Mesothelial cell of epicardium (in vitro differentiated cells): ENCODE data around the gene VKORC1. TPM values are rescaled to one million over a fixed set of nuclear protein-coding genes. Genes with fewer than 3 reads are reported as not detected.

Experiments
- DNase-seq, 2 experiments: peaks; one replicate each; pipeline ENCODE4 v3.0.0; 2021; ENCODE audit warnings: low spot score in 2 of 2; ENCODE audit not compliant: unreplicated experiment in 2 of 2
- H3K27ac Mint-ChIP-seq: 2 replicates; pipeline ENCODE4 v1.8.0; 2021; ENCODE audit warnings: mixed read lengths
- H3K27me3 Mint-ChIP-seq: 2 replicates; pipeline ENCODE4 v1.8.0; 2021; ENCODE audit warnings: low read depth, mixed read lengths
- H3K36me3 Mint-ChIP-seq: 2 replicates; pipeline ENCODE4 v1.8.0; 2021; ENCODE audit warnings: mixed read lengths
- H3K4me1 Mint-ChIP-seq: 2 replicates; pipeline ENCODE4 v1.8.0; 2021; ENCODE audit warnings: mixed read lengths
- H3K4me3 Mint-ChIP-seq: 2 replicates; pipeline ENCODE4 v1.8.0; 2021; ENCODE audit warnings: mild to moderate bottlenecking, moderate library complexity, mixed read lengths
- H3K9me3 Mint-ChIP-seq: 2 replicates; pipeline ENCODE4 v1.8.0; 2021; ENCODE audit warnings: mixed read lengths
- total RNA-seq: library from RNA; stranded (reverse); gene quantifications from 3 replicates; pipeline ENCODE4 v1.2.1, GENCODE V29; 2021
- TF ChIP-seq, protein P1 (sequence below): fragments of 200-600 bp; sonication (generic); IDR thresholded peaks from one replicate; pipeline ENCODE4 v1.5.0; 2021; ENCODE audit warnings: antibody characterized with exemption; ENCODE audit not compliant: unreplicated experiment

Gene VKORC1
- total RNA-seq, 1 donor from 2014 or later = 53.7 TPM

DNA sequence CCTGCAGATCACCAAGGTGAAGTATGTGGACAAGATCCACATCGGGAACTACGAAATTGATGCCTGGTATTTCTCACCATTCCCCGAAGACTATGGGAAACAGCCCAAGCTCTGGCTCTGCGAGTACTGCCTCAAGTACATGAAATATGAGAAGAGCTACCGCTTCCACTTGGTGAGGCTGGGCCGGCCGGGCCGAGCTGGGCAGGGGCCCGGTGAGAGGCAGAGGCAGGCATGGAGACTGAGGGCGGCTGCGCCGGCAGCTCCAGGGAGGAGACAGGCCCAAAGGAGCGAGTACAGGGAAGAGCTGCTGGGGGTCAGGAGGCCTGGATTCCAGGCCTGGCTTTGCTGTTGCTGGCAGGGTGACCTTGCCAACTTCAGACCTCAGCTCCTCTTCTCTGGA is 32.6 kb upstream of the VKORC1 start:
- Mint-ChIP-seq H3K36me3 (peaks cover 19% of the 10 kb centered on the region), H3K27ac (no peak overlapping the region), H3K9me3 (no peaks in the 10 kb centered on the region), H3K4me3 (no peak overlapping the region), H3K27me3 (no peaks in the 10 kb centered on the region), H3K4me1 (peaks cover 20% of the 10 kb centered on the region)
- DNase-seq = no peak
- TF ChIP-seq, protein P1, sequence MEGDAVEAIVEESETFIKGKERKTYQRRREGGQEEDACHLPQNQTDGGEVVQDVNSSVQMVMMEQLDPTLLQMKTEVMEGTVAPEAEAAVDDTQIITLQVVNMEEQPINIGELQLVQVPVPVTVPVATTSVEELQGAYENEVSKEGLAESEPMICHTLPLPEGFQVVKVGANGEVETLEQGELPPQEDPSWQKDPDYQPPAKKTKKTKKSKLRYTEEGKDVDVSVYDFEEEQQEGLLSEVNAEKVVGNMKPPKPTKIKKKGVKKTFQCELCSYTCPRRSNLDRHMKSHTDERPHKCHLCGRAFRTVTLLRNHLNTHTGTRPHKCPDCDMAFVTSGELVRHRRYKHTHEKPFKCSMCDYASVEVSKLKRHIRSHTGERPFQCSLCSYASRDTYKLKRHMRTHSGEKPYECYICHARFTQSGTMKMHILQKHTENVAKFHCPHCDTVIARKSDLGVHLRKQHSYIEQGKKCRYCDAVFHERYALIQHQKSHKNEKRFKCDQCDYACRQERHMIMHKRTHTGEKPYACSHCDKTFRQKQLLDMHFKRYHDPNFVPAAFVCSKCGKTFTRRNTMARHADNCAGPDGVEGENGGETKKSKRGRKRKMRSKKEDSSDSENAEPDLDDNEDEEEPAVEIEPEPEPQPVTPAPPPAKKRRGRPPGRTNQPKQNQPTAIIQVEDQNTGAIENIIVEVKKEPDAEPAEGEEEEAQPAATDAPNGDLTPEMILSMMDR = no peak

DNA sequence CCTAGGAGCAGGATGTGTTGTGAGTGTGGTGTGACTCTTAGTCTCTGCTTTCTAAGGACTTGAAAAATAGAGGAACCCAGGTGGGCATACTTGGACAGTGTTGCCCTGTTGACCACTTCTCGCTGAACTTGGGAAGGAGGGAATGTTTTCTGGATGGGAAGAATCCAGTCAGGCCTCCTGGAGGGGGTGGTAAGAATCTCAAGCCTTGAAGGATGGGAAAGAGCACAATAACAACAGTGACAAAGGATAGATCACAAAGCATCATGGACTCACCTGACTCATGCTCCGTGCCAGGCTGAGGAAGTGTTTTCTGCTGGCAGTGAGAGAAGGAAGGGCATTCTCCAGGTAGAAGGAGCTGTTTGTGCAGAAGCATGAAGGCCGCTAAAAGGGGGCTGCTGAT is 31.2 kb upstream of the VKORC1 start:
- Mint-ChIP-seq H3K36me3 (peaks cover 17% of the 10 kb centered on the region), H3K9me3 (no peaks in the 10 kb centered on the region), H3K27me3 (no peaks in the 10 kb centered on the region), H3K4me1 (peaks cover 11% of the 10 kb centered on the region), H3K27ac (no peak overlapping the region), H3K4me3 (no peak overlapping the region)
- TF ChIP-seq, protein P1 = no peak
- no peak for DNase-seq

DNA sequence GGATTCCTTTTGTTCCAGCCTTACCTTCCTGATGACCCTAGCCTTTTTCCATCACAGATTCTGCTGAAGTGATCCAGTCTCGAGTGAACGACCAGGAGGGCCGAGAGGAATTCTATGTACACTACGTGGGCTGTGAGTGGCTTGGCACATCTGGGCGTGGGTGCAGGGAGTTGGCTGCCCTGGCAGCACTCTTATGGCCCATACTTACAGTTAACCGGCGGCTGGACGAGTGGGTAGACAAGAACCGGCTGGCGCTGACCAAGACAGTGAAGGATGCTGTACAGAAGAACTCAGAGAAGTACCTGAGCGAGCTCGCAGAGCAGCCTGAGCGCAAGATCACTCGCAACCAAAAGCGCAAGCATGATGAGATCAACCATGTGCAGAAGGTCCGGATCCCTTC is 25.5 kb upstream of the VKORC1 start:
- no peak for DNase-seq
- Mint-ChIP-seq H3K9me3 (no peaks in the 10 kb centered on the region), H3K36me3 (peaks cover 21% of the 10 kb centered on the region), H3K4me3 (no peak overlapping the region), H3K27me3 (no peaks in the 10 kb centered on the region), H3K4me1 (peaks cover 12% of the 10 kb centered on the region), H3K27ac (no peak overlapping the region)
- TF ChIP-seq, protein P1 = no peak

DNA sequence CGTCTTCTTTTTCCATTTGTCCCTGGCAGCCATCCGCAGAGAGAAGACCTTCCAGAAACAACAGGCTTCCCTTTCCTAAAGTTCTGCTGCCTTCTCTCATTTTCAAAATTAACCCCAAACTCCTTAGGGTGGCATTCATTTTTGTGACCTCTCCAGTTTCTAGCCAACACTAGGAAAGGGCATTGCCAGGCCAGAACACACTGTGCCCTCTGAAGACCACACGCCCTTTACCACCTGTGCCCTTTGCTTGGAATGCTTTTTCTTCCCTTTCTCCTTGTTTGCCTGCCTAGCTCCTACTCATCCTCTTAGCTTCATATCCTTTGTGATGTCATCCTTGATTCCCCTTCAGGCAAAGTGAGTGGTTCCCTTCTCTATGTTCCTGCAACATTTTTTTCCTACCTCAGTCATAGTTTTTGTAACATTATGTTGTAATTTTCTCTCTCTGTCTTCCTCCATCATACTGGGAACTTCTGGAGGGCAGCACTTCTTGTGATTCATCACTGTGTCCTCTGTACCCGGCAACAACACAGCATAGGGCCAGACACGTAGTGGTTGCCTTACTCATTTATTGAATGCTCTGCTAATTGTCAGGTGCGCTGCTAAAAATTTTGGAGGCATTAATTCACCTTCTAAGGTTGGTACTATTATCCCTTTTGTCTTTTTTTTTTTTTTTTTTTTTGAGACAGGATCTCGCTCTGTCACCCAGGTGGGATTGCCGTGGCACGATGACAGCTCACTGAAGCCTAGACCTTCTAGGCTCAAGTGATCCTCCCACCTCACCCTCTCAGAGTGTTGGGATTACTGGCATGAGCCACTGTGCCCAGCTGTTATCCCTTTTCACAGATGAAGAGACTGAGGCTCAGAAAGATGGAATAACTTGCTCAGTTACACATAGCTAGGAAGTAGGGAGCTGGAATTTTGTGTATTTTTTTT is 23.9 kb upstream of the VKORC1 start:
- Mint-ChIP-seq H3K27me3 (no peaks in the 10 kb centered on the region), H3K9me3 (no peaks in the 10 kb centered on the region), H3K36me3 (peaks cover 15% of the 10 kb centered on the region), H3K4me3 (peak overlapping the region; percentile 84), H3K27ac (peak overlapping the region; percentile 95), H3K4me1 (peaks cover 12% of the 10 kb centered on the region)
- DNase-seq = no peak
- TF ChIP-seq, protein P1 = no peak

DNA sequence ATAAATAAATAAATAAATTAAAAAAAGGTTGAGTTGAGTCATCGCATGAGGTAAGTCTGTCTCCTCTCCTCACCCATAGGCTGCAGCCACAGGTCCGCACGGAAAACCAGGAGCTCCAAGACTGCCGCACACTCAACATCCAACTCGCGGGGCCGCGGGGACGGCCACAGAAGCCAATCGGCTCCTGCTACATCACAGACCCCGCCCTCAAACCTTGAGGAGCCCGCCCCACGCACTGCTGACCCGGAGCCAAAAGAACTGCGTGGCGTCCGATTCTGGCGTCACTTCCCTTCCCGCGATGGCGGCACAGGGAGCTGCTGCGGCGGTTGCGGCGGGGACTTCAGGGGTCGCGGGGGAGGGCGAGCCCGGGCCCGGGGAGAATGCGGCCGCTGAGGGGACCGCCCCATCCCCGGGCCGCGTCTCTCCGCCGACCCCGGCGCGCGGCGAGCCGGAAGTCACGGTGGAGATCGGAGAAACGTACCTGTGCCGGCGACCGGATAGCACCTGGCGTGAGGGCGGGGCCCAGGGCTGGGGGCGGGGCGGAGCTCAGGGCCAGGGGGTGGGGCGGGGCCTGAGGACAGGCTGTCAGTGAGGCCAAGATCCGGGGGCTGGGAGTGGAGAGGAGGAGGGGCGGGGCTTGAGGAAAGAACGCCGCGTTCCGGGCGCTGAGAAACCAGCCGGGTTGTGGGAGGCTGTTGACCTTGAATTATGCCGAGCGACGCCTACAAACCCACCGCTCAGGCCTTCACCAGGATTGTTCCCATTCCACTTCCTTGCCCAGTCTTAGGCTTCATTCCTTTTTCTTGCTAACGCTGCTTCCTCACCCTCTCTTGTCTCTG is 23.0 kb upstream of the VKORC1 start, which contains the start of gene KAT8:
Gene KAT8, plus strand, starts transcription at position 281 of the 839 bp plus-strand sequence. Its CDS starts 18 bp downstream, at position 299.
- TF ChIP-seq, protein P1 = no peak
- no peaks in the 10 kb centered on the region for H3K27me3 Mint-ChIP-seq
- H3K36me3 Mint-ChIP-seq = peaks cover 16% of the 10 kb centered on the region
- peak within 1 kb of the TSS; percentile 95 for H3K27ac Mint-ChIP-seq
- H3K4me1 Mint-ChIP-seq = peaks cover 12% of the 10 kb centered on the region
- H3K9me3 Mint-ChIP-seq = no peaks in the 10 kb centered on the region
- peak within 1 kb of the TSS; percentile 84 for H3K4me3 Mint-ChIP-seq
- DNase-seq = peak; percentile 94 to 97
